HG03354 (cell line): ENCODE results near the gene NUTM2A.
"Not testable (repeated sequence)": the region's sequence is repeated elsewhere in the genome, so short reads cannot be mapped to it uniquely, and the experiment has no call there.

ENCODE experiments used
- ATAC-seq: cut with Tn5 transposase; IDR thresholded peaks from one replicate; pipeline ENCODE4 v1.9.1; 2021; ENCODE audit warnings: mild to moderate bottlenecking; ENCODE audit not compliant: unreplicated experiment, poor library complexity, severe bottlenecking

NUTM2A gene, protein sequence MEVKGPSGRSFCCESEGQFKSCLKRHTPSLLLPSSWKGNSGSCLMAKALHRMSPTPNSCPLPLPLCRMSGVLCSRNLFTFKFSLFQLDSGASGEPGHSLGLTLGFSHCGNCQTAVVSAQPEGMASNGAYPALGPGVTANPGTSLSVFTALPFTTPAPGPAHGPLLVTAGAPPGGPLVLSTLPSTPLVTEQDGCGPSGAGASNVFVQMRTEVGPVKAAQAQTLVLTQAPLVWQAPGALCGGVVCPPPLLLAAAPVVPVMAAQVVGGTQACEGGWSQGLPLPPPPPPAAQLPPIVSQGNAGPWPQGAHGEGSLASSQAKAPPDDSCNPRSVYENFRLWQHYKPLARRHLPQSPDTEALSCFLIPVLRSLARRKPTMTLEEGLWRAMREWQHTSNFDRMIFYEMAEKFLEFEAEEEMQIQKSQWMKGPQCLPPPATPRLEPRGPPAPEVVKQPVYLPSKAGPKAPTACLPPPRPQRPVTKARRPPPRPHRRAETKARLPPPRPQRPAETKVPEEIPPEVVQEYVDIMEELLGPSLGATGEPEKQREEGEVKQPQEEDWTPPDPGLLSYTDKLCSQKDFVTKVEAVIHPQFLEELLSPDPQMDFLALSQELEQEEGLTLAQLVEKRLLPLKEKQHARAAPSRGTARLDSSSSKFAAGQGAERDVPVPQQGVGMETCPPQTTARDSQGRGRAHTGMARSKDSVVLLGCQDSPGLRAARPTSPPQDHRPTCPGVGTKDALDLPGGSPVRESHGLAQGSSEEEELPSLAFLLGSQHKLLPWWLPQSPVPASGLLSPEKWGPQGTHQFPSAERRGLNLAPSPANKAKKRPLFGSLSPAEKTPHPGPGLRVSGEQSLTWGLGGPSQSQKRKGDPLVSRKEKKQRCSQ

DNA sequence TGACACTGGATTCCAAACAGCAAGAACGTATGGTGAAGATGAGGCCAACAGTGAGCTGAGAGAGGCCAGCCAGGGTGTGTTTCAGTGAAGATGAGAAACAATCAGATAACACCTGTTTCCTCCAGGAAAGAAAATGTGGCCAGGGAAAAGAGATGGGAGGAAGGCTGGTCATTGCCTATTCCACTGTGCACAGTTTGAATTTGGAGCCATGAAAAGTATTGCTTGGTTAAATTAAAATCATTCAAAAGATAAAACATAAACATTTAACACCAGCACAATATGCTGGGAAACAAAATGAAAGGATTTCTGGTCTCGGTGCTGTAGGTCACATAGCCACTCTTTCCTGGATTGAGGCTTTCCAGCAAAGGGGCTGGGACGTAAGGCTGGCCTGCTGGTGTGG, at the start of gene NUTM2A:
Gene NUTM2A, plus strand, starts transcription at position 301 of the 400 bp plus-strand sequence. CDS start 383 bp downstream, outside the sequence.
- not testable (repeated sequence) for ATAC-seq

DNA sequence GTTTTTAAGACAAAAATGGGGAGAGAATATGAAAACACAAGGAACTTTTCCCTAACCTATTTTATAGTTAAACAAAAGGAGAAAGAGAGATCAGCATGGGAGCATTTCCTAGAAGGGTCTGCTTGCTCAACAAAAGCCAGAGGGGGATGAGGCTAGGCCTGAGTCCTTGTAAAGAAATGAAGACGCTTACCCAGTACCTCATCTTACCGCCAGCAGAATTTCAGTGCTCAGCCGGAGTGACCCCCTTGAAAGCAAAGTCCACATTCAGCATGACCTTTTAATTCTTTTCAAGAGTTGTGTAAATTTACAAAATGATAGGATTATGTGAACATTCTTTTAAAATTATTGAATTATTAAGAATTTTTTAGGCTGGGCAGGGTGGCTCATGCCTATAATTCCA, 47.7 kb upstream of the NUTM2A start:
- ATAC-seq = not testable (repeated sequence)

DNA sequence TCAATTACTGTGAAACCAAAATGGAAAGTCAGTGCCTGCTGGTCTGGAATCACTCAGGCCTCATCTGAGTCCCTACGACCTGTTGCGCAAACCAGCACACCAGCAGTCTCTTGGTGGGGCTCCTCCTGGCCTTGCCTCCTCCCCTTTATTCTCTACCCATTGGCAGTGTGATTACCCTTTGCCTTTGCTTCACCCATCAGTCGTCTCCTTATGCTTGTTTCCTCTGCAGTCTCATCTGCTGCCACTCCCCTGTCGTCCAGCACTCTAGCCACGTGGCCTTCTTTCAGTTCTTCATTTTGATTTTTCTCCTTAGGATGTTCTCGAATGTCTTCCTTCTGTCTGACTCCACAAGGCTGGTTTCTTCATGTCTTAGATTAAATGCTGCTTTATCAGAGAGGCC, 40.8 kb upstream of the NUTM2A start:
- not testable (repeated sequence) for ATAC-seq

DNA sequence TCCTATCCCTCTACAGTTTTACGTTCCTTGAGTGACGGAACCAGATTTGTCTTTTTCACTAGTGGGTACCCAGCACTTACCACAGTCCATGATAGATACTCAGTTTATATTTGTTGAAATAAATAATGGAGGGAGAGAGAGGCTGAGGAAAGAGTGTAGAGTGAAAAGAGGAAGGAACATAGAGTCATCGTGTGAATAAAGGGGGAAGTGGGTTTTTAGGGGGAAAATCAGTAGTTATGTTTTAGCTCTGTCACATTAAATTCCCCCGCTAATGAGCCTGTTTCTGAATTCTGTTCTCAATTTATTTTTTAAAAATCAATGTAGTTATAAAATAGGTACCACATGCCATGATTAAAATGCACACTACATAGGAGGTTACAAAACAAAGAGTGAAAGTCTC, 39.2 kb upstream of the NUTM2A start:
- ATAC-seq = not testable (repeated sequence)

DNA sequence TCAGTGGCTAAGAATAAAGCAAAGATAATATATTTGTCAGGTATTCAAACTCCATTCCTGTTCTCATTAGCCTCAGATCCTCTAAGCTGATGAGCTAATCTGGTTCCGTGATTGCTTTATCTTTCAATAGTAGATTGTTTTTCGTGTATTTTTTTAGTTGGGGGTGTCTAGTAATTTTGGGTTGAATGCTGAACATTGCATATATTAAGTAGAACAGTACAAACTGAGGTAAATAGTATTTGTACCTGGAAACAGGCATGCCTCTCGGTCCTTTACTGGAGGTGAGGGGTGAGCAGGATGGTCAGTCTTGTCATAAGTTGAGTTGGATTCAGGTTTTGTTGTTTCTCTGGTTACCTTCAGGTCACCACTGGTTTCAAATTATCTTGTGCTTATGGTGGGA, 37.7 kb upstream of the NUTM2A start:
- not testable (repeated sequence) for ATAC-seq

DNA sequence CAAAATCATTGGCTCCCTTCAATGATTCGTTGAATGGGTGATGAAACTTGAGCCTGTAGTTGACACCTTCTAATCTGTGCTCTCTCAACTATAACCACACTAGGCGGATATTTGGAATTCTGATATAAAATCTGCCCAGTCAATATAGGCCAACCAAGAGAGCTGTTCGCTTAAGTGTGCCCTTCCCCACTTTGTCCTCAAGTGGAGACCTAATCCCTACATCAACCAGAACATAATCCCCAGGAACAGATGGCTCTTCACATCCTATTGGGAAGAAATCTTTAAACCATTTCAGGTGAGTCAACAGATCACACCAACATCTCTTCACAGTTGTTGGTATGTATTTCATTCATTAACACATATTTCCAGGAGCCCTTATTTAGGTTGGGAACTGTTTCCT, 33.4 kb upstream of the NUTM2A start:
- not testable (repeated sequence) for ATAC-seq

DNA sequence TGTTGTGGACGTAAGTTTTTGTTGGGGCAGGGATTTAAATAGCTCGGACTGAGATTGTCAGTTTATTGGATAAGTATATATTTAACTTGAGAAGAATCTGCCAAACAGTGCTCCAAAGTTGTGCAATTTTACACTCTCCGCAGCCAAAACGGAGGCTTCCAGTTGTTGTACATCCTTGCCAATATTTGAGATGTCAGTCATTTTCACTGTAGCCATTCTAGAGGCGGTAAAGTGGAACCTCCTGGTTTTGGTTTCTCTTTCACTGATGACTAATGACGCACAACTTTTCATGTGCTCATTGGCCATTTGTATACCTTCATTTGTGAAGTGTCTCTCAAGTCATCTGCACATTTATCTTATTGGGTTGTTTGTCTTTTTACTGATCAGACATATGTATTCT, 24.3 kb upstream of the NUTM2A start:
- peak; percentile 67 for ATAC-seq

DNA sequence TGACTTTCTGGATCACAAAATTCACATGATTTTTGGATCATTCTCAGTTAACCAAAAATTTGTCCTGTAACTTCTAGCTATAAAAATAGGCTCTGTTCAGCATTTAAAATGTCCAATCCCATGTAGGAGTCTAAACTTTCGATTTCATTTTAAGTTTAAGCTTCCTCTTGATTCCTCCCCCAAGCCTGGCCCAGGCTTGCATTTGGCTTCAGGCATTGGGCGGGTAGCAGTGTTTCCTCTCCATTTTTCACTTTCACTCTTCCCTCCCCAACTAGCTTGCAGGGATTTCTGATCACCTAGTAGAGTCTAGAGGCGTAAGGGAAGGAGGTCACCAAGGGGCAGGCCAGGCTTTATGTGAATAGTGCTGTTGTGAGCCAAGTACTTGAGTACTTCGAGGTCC, 20.4 kb upstream of the NUTM2A start:
- ATAC-seq = not testable (repeated sequence)

DNA sequence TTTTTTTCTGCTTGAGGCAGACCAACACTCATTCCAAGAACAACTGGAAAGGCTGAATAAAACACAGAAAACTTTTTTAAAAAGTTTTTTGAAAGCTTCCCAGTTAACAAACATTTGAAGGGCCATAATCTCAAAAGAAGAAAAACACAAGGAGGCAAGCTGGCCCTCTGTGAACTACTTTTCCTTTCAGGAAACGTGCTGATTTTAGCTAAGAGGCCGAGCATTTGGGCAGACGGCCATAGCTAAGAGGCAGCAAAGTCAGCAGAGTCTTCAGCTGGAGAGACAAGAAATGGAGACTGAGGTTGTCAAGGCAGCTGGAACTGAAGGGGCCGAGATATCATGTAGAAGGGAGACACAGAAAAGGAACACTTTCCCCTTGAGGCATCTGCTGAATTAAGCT, 18.3 kb upstream of the NUTM2A start:
- not testable (repeated sequence) for ATAC-seq

DNA sequence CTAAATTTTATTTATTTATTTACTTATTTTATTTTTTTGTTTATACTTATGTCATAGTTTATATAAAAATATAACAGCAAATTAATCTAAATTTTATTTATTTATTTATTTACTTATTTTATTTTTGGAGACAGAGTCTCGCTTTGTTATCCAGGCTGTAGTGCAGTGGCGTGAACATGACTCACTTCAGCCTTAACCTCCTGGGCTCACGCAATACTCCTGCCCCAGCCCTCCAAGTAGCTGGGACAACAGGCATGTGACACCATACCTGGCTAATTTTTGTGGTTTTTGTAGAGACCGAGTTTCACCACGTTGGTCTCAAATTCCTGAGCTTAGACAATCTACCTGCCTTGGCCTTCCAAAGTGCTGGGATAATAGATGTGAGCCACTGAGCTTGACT, 14.9 kb upstream of the NUTM2A start:
- not testable (repeated sequence) for ATAC-seq

DNA sequence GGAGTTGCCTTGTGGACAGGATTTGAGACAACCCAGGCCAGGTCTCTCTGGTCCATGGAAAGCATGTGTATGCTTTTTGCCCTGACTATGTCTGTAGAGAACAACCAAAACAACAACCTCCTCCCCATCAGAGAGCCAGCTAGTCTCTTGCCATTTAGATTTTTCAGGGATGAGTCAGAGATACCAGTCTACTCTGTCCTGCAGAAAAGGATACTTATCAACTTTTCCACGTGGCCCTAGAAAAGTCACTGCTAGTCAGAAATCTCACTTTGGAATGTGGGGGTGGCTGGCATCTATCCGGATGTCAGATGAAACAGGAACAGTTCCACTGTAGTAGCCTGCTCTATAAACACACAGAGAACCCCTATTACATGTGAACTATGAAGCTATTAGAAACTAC, 13.4 kb upstream of the NUTM2A start:
- ATAC-seq = not testable (repeated sequence)

DNA sequence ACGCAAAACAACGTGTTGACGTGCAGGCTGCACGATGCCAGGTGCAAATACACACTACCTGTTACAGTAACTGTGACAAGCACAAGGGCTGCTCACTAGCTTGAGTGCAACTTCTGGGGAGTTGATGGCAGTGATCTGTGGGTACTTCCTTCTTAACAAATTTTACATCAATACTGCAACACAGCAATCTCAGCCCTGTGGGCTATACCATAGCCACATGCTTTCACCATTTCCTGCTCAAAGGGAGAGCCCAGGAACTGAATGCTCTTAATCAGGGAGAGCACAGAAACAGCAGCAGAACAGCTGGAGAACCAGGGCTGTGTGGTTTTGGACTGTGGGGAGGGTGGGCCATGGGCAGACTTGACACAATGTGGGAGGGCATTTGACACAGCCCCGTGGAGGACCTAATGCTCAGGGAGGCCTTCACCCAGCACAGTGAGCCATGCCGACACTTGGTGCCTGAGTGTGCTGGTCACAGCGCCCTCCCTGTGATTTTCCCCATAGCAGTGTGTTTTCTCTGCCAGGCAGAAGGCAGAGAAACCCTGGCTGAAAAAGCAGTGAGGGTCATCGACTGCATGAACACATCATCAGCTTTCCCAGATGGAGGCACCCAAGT, 12.0 kb upstream of the NUTM2A start:
- not testable (repeated sequence) for ATAC-seq

DNA sequence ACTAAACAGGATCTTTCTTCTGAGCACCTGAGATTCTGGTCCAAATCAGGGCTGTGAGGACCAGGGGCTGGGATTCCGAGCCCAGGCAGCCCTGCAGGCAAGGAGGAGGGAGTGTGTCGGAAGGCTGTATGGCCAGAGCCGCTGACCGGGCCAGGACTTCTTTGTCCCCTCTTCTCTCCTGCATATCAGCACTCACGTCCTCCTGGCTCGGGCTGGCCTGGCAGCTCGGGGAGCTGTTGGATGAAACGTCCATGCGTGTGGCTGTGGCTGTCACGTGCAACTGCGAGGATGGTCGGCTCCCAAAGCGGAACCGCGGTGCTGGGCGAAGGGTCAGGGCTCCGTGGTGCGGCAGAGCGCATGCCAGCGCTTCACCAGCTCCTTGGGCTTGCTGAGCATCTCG, 11.4 kb upstream of the NUTM2A start:
- ATAC-seq = not testable (repeated sequence)

DNA sequence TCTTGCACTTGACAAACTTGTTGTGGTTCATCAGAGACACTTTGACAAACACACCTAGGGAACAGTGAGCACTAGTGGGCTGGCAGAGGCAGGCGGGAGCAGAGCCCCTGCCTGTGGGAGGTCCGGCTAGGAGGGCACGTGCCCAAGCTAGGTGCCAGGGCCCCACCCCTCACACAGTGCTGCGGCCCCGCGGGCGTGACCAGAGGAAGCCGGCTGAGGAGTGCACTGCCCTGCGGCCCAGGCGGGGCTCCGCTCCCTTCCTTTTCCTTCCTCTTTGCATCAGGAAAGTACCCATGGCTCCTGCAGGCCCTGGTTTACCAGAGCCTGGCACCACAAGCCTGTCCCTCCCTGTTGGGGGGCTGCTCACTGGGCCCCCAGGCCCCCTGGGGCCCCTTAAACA, 9.1 kb upstream of the NUTM2A start:
- ATAC-seq = not testable (repeated sequence)

DNA sequence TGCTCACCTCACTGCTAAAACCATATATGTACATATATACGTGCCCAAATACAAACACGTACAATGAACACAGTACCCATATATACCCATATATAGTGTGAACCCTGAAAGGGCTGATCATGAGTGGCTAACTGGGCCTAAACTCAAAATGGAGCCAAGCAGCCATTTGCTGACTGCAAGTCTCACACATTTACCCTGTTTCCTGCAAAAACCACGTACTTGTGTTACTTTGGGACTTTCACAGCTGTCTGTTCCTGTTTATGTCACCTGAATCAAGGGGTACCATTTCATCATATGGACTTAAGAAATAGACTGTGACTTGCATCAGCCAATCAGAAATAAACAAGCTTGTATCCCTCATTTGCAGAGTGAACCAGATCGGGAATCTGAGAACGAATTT, 5.9 kb upstream of the NUTM2A start:
- ATAC-seq = not testable (repeated sequence)

DNA sequence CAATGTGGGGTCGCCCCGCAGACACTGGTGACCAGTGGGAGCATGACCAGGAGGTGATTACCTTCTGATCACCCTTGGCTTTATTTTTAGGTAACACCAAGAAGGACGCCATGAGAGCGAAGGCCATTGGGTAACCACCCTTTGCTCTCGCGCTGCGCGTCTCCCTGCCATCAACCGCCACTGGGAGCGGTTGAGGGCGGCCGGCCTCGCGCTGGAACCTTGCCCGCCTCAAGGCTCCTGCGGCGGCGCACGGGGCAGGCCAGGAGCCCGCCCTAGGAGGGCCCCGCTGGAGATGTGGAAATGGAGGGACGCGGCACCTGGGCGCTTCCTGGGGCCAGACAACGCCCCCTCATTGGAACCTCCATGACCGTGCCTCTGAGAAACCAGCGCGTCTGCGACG, 2.5 kb upstream of the NUTM2A start:
- ATAC-seq = not testable (repeated sequence)

DNA sequence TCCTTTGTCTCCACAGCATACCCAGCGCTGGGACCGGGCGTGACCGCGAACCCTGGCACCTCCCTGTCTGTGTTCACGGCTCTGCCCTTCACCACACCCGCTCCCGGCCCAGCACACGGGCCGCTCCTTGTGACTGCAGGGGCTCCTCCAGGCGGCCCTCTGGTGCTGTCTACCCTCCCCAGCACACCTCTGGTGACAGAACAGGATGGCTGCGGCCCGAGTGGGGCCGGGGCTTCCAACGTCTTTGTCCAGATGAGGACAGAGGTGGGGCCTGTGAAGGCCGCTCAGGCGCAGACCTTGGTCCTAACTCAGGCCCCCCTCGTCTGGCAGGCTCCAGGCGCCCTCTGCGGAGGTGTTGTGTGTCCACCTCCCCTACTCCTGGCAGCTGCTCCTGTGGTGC, 3.0 kb downstream of the NUTM2A start:
- ATAC-seq = not testable (repeated sequence)

DNA sequence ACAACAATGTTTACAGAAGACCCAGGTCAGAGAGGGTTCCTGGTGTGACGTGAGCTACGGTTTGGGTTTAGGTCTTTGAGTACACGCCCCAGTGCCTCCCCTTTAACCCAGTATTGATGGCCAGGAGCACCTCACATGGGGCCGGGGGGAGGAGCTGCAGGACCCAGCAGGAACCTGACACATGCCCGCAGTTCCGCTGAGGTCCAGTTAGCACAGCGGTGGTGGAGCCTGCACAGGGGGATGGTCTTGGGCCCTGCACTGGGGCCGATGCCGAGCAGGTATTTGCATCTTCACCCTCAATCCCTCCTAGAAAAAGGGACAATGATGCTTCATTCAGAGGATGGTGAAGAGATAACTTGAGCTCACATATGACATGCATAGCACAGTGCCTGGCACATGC, 4.0 kb downstream of the NUTM2A start:
- ATAC-seq = not testable (repeated sequence)

DNA sequence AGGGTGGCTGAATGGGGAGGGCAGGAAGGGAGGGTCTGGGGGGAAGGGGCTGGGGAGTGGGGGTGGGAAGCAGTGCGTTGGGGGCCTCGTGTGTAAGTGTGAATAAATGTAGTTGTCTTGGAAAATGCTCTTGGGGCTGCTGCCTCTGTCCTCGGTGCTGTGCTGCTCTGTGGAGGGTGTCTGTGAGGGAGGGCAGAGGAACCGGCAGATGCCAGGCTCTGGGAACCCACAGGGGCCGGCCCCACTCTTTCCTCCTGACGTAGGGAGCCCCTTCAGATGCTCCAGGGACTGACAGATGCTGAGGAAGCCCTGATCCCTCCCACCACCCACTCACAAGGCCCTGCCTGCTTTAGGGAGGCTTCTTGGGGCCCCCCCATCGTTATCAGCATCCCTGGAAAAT, 9.6 kb downstream of the NUTM2A start:
- not testable (repeated sequence) for ATAC-seq

DNA sequence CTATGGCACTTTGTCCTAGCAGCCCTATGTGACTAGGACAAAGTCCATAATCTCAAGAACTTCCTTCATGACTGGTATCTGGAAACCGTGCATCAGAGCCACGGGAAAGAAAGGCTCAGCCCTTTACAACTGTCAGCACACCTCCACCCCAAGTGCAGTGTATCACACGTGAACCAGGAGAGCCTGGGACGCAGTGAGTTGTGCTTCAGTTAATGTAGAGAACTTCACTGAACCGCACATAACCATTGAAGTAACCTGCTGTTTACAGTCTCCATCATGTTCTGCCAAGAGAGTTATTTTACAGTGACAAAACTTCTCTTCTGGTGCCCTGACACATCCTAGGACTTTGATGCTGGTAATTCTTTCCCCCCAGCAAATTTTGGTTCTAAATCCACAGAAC, 12.0 kb downstream of the NUTM2A start:
- not testable (repeated sequence) for ATAC-seq
